ENCODE results near the gene CERS5. TPM values are rescaled to one million over a fixed set of nuclear protein-coding genes. Genes with fewer than 3 reads are reported as not detected.

Gene CERS5
- total and polyA plus RNA-seq, 8 donors, result 38.1 to 76.4 (median 67.5) TPM

- DNase-seq (no peak), ATAC-seq (no peak)
- no peak for TF ChIP-seq CTCF (IDR thresholded peaks at IDR 0.05)
- H3K36me3 ChIP-seq, result peaks cover 6 to 48% of the 10 kb centered on the region in 2 donors
- H3K27ac ChIP-seq, result no peak overlapping the region
- H3K9me3 ChIP-seq, result no peaks in the 10 kb centered on the region
- no peaks in the 10 kb centered on the region for H3K4me1 ChIP-seq
- H3K4me3 ChIP-seq, result no peak overlapping the region
- intact Hi-C loops (cut with DNase I), result no loop called here
- H3K27me3 ChIP-seq, result no peaks in the 10 kb centered on the region
These were observed 8.5 kb upstream of the CERS5 start for GRCh38 chr12:50175716-50176026.

DNA sequence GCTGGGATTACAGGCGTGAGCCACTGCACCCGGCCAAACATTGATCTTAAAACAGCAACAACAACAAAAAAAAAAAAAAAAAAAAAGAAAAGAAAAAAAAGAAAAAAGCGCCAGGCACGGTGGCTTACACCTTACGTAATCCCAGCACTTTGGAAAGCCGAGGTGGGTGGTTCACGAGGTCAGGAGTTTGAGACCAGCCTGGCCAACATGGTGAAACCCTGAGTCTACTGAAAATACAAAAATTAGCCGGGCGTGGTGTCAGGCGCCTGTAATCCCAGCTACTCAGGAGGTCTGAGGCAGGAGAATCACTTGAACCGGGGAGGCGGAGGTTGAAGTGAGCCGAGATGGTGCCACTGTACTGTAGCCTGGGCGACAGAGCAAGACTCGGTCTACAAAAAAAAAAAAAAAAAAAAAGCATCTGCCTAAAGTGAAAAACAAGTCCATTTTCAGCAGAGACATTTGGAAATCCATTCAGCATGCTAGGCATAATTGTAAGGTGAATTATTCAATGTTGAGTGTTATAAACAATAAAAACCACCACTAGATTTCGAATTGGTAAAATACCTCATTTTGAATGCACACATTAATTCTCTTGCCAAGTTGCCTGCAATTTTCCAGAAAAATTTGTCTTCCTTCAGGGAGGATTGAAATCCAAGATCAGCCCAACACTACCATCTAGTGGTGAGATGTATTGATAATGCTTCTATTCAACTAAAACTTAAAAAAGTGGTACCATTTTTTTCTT is 8.0 kb upstream of the CERS5 start:
- peak; percentile 79 for ATAC-seq
- intact Hi-C loops (cut with DNase I), result no loop called here
- Histone ChIP-seq H3K4me1 (no peaks in the 10 kb centered on the region), H3K27ac (no peak overlapping the region), H3K9me3 (no peaks in the 10 kb centered on the region), H3K27me3 (no peaks in the 10 kb centered on the region), H3K36me3 (peaks cover 6 to 43% of the 10 kb centered on the region in 2 donors), H3K4me3 (no peak overlapping the region)
- TF ChIP-seq CTCF (IDR thresholded peaks at IDR 0.05), result peak; percentile 61 to 70
- DNase-seq, result peak in 2 of 4 donors; percentile 71 to 82

DNA sequence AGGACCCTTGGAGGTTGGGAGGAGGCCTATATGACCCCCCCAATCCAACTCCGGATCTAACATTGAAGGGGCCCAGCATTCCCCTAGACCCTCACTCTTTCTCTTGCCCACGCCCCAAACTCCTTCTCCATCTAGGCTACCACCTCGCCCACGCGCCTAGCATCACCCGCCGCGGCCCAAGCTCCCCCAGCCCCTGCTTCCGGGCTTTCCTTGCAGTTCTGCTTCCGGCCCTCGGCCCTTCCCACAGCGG is 445 bp downstream of the CERS5 start:
- TF ChIP-seq CTCF (IDR thresholded peaks at IDR 0.05), result no peak
- Histone ChIP-seq H3K9me3 (no peaks in the 10 kb centered on the region), H3K36me3 (no peaks in the 10 kb centered on the region), H3K27me3 (no peaks in the 10 kb centered on the region), H3K27ac (peak overlapping the region; percentile 86 to 88), H3K4me1 (peaks cover 0 to 22% of the 10 kb centered on the region in 2 donors), H3K4me3 (peak overlapping the region; percentile 79 to 98)
- peak; percentile 28 for ATAC-seq
- DNase-seq, result peak in 1 of 4 donors; percentile 46
- intact Hi-C loops (cut with DNase I), result no loop called here

GRCh38 chr12:50164963-50165362 is 2.2 kb downstream of the CERS5 start:
- DNase-seq (no peak), ATAC-seq (no peak)
- TF ChIP-seq CTCF (IDR thresholded peaks at IDR 0.05), result no peak
- no peaks in the 10 kb centered on the region for H3K36me3 ChIP-seq
- no peak overlapping the region for H3K4me3 ChIP-seq
- peaks cover 0 to 22% of the 10 kb centered on the region in 2 donors for H3K4me1 ChIP-seq
- H3K27ac ChIP-seq, result no peak overlapping the region
- no peaks in the 10 kb centered on the region for H3K9me3 ChIP-seq
- no peaks in the 10 kb centered on the region for H3K27me3 ChIP-seq
- intact Hi-C loops (cut with DNase I), result no loop called here

DNA sequence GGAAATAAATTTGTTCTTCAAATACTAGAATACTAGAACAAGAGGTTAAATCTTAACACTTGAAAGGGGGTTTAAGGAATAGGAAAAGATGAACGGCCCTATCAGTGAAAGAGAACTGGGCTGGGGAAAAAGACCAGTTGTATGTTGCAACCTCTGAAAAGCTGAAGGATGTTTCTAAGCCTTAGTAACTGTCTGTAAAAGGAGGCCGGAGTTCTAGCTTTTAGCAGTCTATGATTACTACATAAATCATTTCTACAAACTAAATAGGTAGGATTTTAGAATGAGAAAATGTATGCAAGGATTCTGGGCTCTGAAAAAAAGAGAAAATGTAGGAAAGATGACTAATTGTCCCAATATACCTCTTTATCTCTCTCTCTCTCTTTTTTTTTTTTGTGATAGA is 4.9 kb downstream of the CERS5 start:
- intact Hi-C loops (cut with DNase I), result no loop called here
- Histone ChIP-seq H3K36me3 (no peaks in the 10 kb centered on the region), H3K4me3 (no peak overlapping the region), H3K27me3 (no peaks in the 10 kb centered on the region), H3K27ac (no peak overlapping the region), H3K9me3 (no peaks in the 10 kb centered on the region), H3K4me1 (peaks cover 0 to 16% of the 10 kb centered on the region in 2 donors)
- no peak for DNase-seq
- no peak for ATAC-seq
- no peak for TF ChIP-seq CTCF (IDR thresholded peaks at IDR 0.05)

Measured in left lung (tissue), 10 donors.